NB4 (cell line): Measurements from ENCODE around the gene NRP2.

Experiments
- POLR2A ChIP-seq: IDR thresholded peaks from 2 replicates; pipeline ENCODE4 v1.6.1; 2011; ENCODE audit warnings: mild to moderate bottlenecking; ENCODE audit not compliant: insufficient read length; ENCODE audit errors: extremely low read depth
- TF ChIP-seq, protein P1 (sequence below): IDR thresholded peaks from one replicate; pipeline ENCODE4 v1.5.1; 2012; ENCODE audit warnings: low read depth, low read length
- TF ChIP-seq, protein P2 (sequence below): IDR thresholded peaks from 2 replicates; pipeline ENCODE4 v1.6.1; 2011; ENCODE audit warnings: low read depth, low read length

DNA sequence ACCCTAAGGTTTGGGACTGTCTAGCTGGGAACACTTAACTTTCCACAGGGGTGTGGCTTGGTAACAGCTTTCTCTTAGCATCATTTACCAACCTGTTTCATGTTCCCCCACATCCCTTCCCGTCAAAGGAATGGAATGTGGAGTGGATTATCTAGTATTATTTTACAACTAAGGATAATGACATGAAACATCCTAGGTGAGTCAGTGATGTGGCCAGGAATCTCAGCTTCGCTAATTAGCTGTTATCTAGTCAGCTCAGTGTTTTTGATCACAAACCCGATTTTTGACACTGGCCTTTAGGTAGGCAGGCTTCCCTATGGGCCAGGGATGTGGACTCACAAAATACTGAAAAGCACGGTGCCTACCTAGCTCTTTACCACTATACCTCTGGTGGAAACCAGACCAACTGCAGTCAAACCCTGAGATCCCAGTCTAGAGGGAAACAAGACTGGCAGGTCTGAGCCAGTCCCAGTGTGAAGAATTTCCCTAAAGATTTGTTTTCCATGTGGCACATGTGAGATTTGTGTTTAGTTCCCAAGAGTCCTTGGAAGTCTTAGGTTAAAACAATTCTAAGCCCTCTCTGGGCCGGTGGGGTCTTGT lies 2.8 kb upstream of the NRP2 start:
- no peak for TF ChIP-seq POLR2A
- TF ChIP-seq, protein P1, sequence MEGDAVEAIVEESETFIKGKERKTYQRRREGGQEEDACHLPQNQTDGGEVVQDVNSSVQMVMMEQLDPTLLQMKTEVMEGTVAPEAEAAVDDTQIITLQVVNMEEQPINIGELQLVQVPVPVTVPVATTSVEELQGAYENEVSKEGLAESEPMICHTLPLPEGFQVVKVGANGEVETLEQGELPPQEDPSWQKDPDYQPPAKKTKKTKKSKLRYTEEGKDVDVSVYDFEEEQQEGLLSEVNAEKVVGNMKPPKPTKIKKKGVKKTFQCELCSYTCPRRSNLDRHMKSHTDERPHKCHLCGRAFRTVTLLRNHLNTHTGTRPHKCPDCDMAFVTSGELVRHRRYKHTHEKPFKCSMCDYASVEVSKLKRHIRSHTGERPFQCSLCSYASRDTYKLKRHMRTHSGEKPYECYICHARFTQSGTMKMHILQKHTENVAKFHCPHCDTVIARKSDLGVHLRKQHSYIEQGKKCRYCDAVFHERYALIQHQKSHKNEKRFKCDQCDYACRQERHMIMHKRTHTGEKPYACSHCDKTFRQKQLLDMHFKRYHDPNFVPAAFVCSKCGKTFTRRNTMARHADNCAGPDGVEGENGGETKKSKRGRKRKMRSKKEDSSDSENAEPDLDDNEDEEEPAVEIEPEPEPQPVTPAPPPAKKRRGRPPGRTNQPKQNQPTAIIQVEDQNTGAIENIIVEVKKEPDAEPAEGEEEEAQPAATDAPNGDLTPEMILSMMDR, result no peak
- TF ChIP-seq, protein P2, sequence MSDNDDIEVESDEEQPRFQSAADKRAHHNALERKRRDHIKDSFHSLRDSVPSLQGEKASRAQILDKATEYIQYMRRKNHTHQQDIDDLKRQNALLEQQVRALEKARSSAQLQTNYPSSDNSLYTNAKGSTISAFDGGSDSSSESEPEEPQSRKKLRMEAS, result no peak
